ENCODE data around the gene NDUFS2.

DNA sequence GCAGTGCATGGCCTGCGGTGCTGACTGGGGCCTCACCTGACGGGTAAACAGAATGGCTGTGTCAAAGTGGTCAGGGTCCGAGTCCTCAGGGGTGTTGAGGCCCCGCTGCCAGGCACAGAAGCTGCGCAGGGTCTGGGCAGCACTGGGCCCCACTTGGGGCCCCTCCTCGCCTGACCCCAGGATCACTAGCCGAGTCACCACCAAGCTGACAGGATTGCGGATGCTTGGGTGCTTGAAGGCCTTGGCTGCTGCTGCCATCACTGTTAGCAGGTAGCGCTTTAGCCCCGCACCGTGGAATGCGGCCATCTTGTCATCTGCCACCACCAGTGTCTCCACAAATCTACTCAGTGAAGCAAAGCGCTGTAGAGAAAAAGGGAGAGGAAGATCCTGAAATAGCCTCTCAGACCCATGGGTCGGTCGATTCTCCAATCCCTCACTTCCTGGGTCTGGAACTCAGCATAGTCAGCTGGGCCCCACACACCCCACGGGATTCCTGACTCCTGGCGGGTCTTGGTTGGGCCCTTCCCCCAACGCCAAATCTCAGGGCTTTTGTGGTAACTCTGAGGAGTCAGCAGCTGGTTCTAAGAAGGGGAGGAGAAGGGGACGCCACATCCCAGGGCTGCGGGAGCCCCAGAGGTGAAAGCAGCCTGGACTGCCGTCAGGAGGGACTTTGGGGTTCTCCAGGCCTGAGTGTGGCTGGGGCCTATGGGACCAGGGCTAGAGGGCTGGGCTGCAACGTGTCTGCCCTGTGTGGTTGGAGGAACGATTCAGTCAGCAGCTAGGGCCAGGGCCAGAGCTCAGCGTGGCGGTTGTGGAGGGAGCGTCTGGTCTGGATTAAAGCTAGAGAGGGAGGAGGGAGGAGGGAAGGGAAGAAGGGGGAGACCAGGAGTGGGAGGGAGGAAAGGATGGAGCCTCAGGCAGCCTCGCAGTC is 5.4 kb upstream of the NDUFS2 start:
- TF ChIP-seq, protein P1, sequence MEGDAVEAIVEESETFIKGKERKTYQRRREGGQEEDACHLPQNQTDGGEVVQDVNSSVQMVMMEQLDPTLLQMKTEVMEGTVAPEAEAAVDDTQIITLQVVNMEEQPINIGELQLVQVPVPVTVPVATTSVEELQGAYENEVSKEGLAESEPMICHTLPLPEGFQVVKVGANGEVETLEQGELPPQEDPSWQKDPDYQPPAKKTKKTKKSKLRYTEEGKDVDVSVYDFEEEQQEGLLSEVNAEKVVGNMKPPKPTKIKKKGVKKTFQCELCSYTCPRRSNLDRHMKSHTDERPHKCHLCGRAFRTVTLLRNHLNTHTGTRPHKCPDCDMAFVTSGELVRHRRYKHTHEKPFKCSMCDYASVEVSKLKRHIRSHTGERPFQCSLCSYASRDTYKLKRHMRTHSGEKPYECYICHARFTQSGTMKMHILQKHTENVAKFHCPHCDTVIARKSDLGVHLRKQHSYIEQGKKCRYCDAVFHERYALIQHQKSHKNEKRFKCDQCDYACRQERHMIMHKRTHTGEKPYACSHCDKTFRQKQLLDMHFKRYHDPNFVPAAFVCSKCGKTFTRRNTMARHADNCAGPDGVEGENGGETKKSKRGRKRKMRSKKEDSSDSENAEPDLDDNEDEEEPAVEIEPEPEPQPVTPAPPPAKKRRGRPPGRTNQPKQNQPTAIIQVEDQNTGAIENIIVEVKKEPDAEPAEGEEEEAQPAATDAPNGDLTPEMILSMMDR (IDR thresholded peaks at IDR 0.05 in 2 of 3, conservative IDR thresholded peaks at IDR 0.05 in 1 of 3; ENCODE audit: control insufficient read depth in 2 of 3, extremely low read depth in 1 of 3, insufficient read depth in 1 of 3, low read depth in 3 of 3, low read length in 3 of 3), result no peak
- TF ChIP-seq SUZ12 (IDR thresholded peaks at IDR 0.05; ENCODE audit: unreplicated experiment) (no peak), SMAD1 (IDR thresholded peaks at IDR 0.05; ENCODE audit: low read depth, partially characterized antibody) (no peak), JUNB (IDR thresholded peaks at IDR 0.05) (no peak), EZH2 (IDR thresholded peaks at IDR 0.05; ENCODE audit: borderline replicate concordance, control insufficient read depth, low read depth, low read length) (no peak)
